IMR-90 (cell line): Measurements from ENCODE around the gene SAXO1. TPM values are rescaled to one million over a fixed set of nuclear protein-coding genes. Genes with fewer than 3 reads are reported as not detected.

ENCODE experiments used
- ATAC-seq: fragments of 200-7000 bp; cut with Tn5 transposase; 2 replicates; pipeline ENCODE4 v1.9.1; 2020; ENCODE audit warnings: low read depth, mild to moderate bottlenecking, moderate library complexity
- Bru-seq: library from RNA; stranded (reverse); fragments of 400-500 nt; gene quantifications from one replicate; lab custom pipeline; 2021; lab: Mats Ljungman, UMichigan
- BruChase-seq, 2 experiments: library from RNA; stranded (reverse); fragments of 400-500 nt; gene quantifications; one replicate each; lab custom pipeline; 2021; lab: Mats Ljungman, UMichigan
- BruUV-seq: library from RNA; stranded (reverse); fragments of 400-500 nt; replicated peaks from 2 replicates; lab custom pipeline; 2021; lab: Mats Ljungman, UMichigan
- CTCF ChIA-PET: fragments of 300-600 bp; formaldehyde crosslinking; extraction: SDS; loops from one replicate; lab custom pipeline; 2021; ENCODE audit warnings: antibody characterized with exemption; lab: Yijun Ruan, JAX
- POLR2A ChIA-PET: fragments of 300-600 bp; sonication (Branson Sonifier 250); formaldehyde crosslinking; loops from one replicate; lab custom pipeline; 2022; ENCODE audit warnings: antibody characterized with exemption; ENCODE audit not compliant: unreplicated experiment; lab: Charles Lee
- DNase-seq: peaks from one replicate; pipeline ENCODE4 v3.0.0; 2013
- H2AFZ ChIP-seq: replicated peaks from 2 replicates; pipeline ENCODE3; 2013; ENCODE audit warnings: low read length, mild to moderate bottlenecking; ENCODE audit not compliant: poor library complexity
- H2AK5ac ChIP-seq: 2 replicates; pipeline ENCODE4 v1.6.1; 2013; ENCODE audit warnings: low read depth, low read length, inconsistent platforms
- H2AK9ac ChIP-seq: replicated peaks from 2 replicates; pipeline ENCODE3; 2013; ENCODE audit warnings: mild to moderate bottlenecking, low read depth, low read length, moderate library complexity; ENCODE audit not compliant: poor library complexity
- H2BK120ac ChIP-seq: 2 replicates; pipeline ENCODE4 v1.6.1; 2013; ENCODE audit warnings: low read depth, low read length, inconsistent platforms
- H2BK15ac ChIP-seq: 3 replicates; pipeline ENCODE4 v1.6.1; 2013; ENCODE audit warnings: low read depth, low read length, inconsistent platforms
- H2BK20ac ChIP-seq: 2 replicates; pipeline ENCODE4 v1.6.1; 2013; ENCODE audit warnings: low read depth, mild to moderate bottlenecking, inconsistent platforms, low read length, moderate library complexity
- H2BK5ac ChIP-seq: 2 replicates; pipeline ENCODE4 v1.6.1; 2013; ENCODE audit warnings: mild to moderate bottlenecking, low read depth, low read length, inconsistent platforms; ENCODE audit not compliant: poor library complexity, severe bottlenecking
- H3K14ac ChIP-seq: replicated peaks from 2 replicates; pipeline ENCODE4 v1.6.1; 2013; ENCODE audit warnings: low read depth, low read length, inconsistent platforms
- H3K18ac ChIP-seq: 2 replicates; pipeline ENCODE4 v1.6.1; 2013; ENCODE audit warnings: low read depth, low read length, control low read depth
- H3K23ac ChIP-seq: 2 replicates; pipeline ENCODE4 v1.6.1; 2013; ENCODE audit warnings: low read depth, low read length, inconsistent platforms
- H3K27ac ChIP-seq: 2 replicates; pipeline ENCODE4 v1.5.1; 2013; ENCODE audit warnings: mild to moderate bottlenecking, control low read depth, low read length; ENCODE audit not compliant: insufficient read depth
- H3K27me3 ChIP-seq: 2 replicates; pipeline ENCODE4 v1.6.1; 2013; ENCODE audit warnings: low read length; ENCODE audit not compliant: control insufficient read depth, insufficient read depth
- H3K36me3 ChIP-seq: 2 replicates; pipeline ENCODE4 v1.6.1; 2013; ENCODE audit warnings: low read length, mixed read lengths; ENCODE audit not compliant: control insufficient read depth, insufficient read depth
- H3K4ac ChIP-seq: 2 replicates; pipeline ENCODE4 v1.6.1; 2013; ENCODE audit warnings: low read depth, low read length, inconsistent platforms
- H3K4me1 ChIP-seq: 2 replicates; pipeline ENCODE4 v1.6.1; 2013; ENCODE audit warnings: low read length, mixed read lengths; ENCODE audit not compliant: control insufficient read depth, insufficient read depth
- H3K4me2 ChIP-seq: 2 replicates; pipeline ENCODE4 v1.6.1; 2013; ENCODE audit warnings: low read depth, mild to moderate bottlenecking, control low read depth, low read length, moderate library complexity
- H3K4me3 ChIP-seq: 2 replicates; pipeline ENCODE4 v1.5.1; 2013; ENCODE audit warnings: low read depth, mild to moderate bottlenecking, control low read depth, low read length, moderate library complexity; ENCODE audit not compliant: insufficient read depth
- H3K56ac ChIP-seq: 2 replicates; pipeline ENCODE4 v1.6.1; 2013; ENCODE audit warnings: low read length, inconsistent platforms; ENCODE audit not compliant: insufficient read depth; ENCODE audit errors: extremely low read depth
- H3K79me1 ChIP-seq, 2 experiments: 2 replicates each; pipeline ENCODE4 v1.6.1; 2013; ENCODE audit warnings: low read length in 2 of 2, inconsistent platforms in 1 of 2, low read depth in 1 of 2
- H3K9ac ChIP-seq: 2 replicates; pipeline ENCODE4 v1.6.1; 2013; ENCODE audit warnings: low read depth, low read length, control low read depth
- H3K9me1 ChIP-seq: 2 replicates; pipeline ENCODE4 v1.6.1; 2013; ENCODE audit warnings: low read length, inconsistent platforms; ENCODE audit not compliant: insufficient read depth
- H3K9me3 ChIP-seq: 2 replicates; pipeline ENCODE4 v1.6.1; 2013; ENCODE audit warnings: low read length; ENCODE audit not compliant: control insufficient read depth, insufficient read depth
- H4K20me1 ChIP-seq: 2 replicates; pipeline ENCODE4 v1.6.1; 2013; ENCODE audit warnings: low read length, inconsistent platforms; ENCODE audit not compliant: insufficient read depth
- H4K5ac ChIP-seq: 2 replicates; pipeline ENCODE4 v1.6.1; 2013; ENCODE audit warnings: mild to moderate bottlenecking, low read depth, low read length, control low read depth
- H4K8ac ChIP-seq, 2 experiments: 2 replicates each; pipeline ENCODE4 v1.6.1; 2013; ENCODE audit warnings: low read depth in 2 of 2, low read length in 2 of 2, control low read depth in 1 of 2, inconsistent platforms in 1 of 2
- H4K91ac ChIP-seq: 2 replicates; pipeline ENCODE4 v1.6.1; 2013; ENCODE audit warnings: low read depth, low read length, inconsistent platforms; ENCODE audit not compliant: insufficient read depth
- CEBPB ChIP-seq: IDR thresholded peaks from 2 replicates; pipeline ENCODE4 v1.6.1; 2012; ENCODE audit warnings: low read depth, low read length, improper control_type of control experiment
- CHD1 ChIP-seq: IDR thresholded peaks from 2 replicates; pipeline ENCODE4 v1.6.1; 2012; ENCODE audit warnings: low read depth, low read length, improper control_type of control experiment
- ELK1 ChIP-seq: fragments of 150-350 bp; IDR thresholded peaks from 2 replicates; pipeline ENCODE4 v1.6.1; 2016; ENCODE audit warnings: low read depth, mild to moderate bottlenecking, low read length, moderate library complexity, borderline replicate concordance
- FOS ChIP-seq: fragments of 150-350 bp; IDR thresholded peaks from 2 replicates; pipeline ENCODE4 v1.6.1; 2016; ENCODE audit warnings: low read depth, low read length
- MAFK ChIP-seq: IDR thresholded peaks from 2 replicates; pipeline ENCODE4 v1.6.1; 2012; ENCODE audit warnings: low read depth, low read length, improper control_type of control experiment
- MAZ ChIP-seq: IDR thresholded peaks from 2 replicates; pipeline ENCODE4 v1.6.1; 2012; ENCODE audit warnings: low read depth, mild to moderate bottlenecking, low read length, improper control_type of control experiment, moderate library complexity, borderline replicate concordance
- MXI1 ChIP-seq: IDR thresholded peaks from 2 replicates; pipeline ENCODE4 v1.6.1; 2012; ENCODE audit warnings: low read depth, mild to moderate bottlenecking, low read length, moderate library complexity, borderline replicate concordance
- NFE2L2 ChIP-seq: fragments of 150-350 bp; IDR thresholded peaks from 2 replicates; pipeline ENCODE4 v1.6.1; 2016; ENCODE audit warnings: low read depth, mild to moderate bottlenecking, low read length
- POLR2A ChIP-seq: IDR thresholded peaks from 2 replicates; pipeline ENCODE4 v1.6.1; 2012; ENCODE audit warnings: mild to moderate bottlenecking, low read depth, low read length
- RAD21 ChIP-seq: IDR thresholded peaks from 2 replicates; pipeline ENCODE4 v1.6.1; 2012; ENCODE audit warnings: low read length, improper control_type of control experiment
- RFX5 ChIP-seq: IDR thresholded peaks from 2 replicates; pipeline ENCODE4 v1.8.0; 2012; ENCODE audit warnings: low read depth, mild to moderate bottlenecking, low read length, moderate library complexity
- WGBS, 2 experiments: methylation state at CpG; one replicate each; pipeline versions ENCODE4 v1.1.5 to v1.1.7; 2013; ENCODE audit warnings: missing lambda C conversion rate in 2 of 2; ENCODE audit not compliant: insufficient read length in 1 of 2; ENCODE audit errors: extremely low coverage in 2 of 2; 5-methylcytosine and 5-hydroxymethylcytosine counted together
- dilution Hi-C: fragments of 300-500 bp; cut with HindIII; formaldehyde crosslinking; loops from one replicate; pipeline ENCODE4 v1.14.3; 2018; ENCODE audit warnings: low sequenced_read_pairs; ENCODE audit not compliant: unreplicated experiment
- in situ Hi-C: fragments of 300-500 bp; cut with MboI; formaldehyde crosslinking; loops from 3 replicates; pipeline ENCODE4 v1.14.3; 2019; ENCODE audit warnings: low sequenced_read_pairs, inconsistent platforms, mixed read lengths
- intact Hi-C: fragments of 100-400 bp; cut with micrococcal nuclease; formaldehyde crosslinking; loops from 2 replicates; pipeline ENCODE4 v1.10.0; 2022
- long read RNA-seq: library from polyadenylated mRNA; unstranded; transcript quantifications from one replicate; pipeline ENCODE4 v2.0.0, GENCODE V29; 2021; ENCODE audit not compliant: unreplicated experiment
- polyA plus RNA-seq, 3 experiments: library from polyadenylated mRNA; depleted of rRNA; stranded (reverse); fragments of >200 nt; gene quantifications; 2 replicates each; pipeline ENCODE4 v1.2.3, GENCODE V29; 2012; ENCODE audit warnings: low replicate concordance in 1 of 3
- total RNA-seq: library from RNA; depleted of rRNA; stranded (reverse); fragments of >200 nt; gene quantifications from 2 replicates; pipeline ENCODE4 v1.2.3, GENCODE V29; 2012; rRNA removed
- TF ChIP-seq, protein P1 (sequence below): fragments of 150-350 bp; IDR thresholded peaks from 2 replicates; pipeline ENCODE4 v1.6.1; 2017; ENCODE audit warnings: mild to moderate bottlenecking, antibody characterized with exemption, low read length, low read depth

Gene SAXO1, protein sequence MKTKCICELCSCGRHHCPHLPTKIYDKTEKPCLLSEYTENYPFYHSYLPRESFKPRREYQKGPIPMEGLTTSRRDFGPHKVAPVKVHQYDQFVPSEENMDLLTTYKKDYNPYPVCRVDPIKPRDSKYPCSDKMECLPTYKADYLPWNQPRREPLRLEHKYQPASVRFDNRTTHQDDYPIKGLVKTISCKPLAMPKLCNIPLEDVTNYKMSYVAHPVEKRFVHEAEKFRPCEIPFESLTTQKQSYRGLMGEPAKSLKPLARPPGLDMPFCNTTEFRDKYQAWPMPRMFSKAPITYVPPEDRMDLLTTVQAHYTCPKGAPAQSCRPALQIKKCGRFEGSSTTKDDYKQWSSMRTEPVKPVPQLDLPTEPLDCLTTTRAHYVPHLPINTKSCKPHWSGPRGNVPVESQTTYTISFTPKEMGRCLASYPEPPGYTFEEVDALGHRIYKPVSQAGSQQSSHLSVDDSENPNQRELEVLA
- total RNA-seq, result under 0.01 TPM in 1 of 2 replicates, not detected in the other
- not detected in 2 replicates for polyA plus RNA-seq (2012; rRNA removed)
- polyA plus RNA-seq (2012; cell fraction: cytosol; rRNA removed), result not detected in 2 replicates
- polyA plus RNA-seq (2012; cell fraction: nucleus; rRNA removed; ENCODE audit: low replicate concordance), result not detected in 2 replicates
- percentile 22 among the genes with signal in this experiment for Bru-seq, nascent RNA
- BruChase-seq, experiment 1, labeled RNA remaining after a 6-hour chase, result percentile 38 among the genes with signal in this experiment
- percentile 33 among the genes with signal in this experiment for BruChase-seq, experiment 2, labeled RNA remaining after a 2-hour chase
- long read RNA-seq, result 0 reads

DNA sequence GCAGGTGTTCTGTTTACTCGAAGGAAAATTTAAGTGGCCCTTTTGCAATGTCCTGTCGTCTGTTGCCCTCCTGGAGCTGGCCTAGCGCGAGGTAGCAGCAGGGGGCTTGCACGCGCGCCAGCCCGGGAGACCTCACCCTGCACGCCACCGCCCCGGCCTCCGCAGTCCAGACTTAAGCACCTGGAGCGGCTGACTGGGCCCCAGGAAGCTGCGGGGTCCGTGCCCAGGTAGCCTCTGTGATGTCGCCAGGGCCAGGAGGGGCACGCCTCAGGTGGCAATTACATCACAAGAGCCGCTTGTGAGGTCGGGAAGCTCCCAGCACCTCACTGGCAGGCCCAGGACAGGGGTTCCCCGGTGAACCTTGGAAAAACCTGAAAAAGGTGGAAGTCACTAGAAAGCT, at the start of gene SAXO1:
SAXO1 (minus strand) TSS at position 195 of the 400 bp plus-strand sequence. CDS start 301 bp downstream, outside the sequence.
- no peak within 1 kb of the TSS for H4K91ac ChIP-seq
- H2AFZ ChIP-seq, result peak within 1 kb of the TSS; percentile 13
- in situ Hi-C loops, result loop anchor here (5.0 to 25.0 kb wide), 2 partner anchors 1221 to 1496 kb away; no protein-coding TSS in a partner anchor
- H3K14ac ChIP-seq, result no peak within 1 kb of the TSS
- no peaks in the 10 kb centered on the region for H3K9me3 ChIP-seq
- no peak within 1 kb of the TSS for H3K56ac ChIP-seq
- no TSS peak for BruUV-seq
- H3K18ac ChIP-seq, result no peak within 1 kb of the TSS
- intact Hi-C loops, result no loop called here
- H2BK5ac ChIP-seq, result no peak within 1 kb of the TSS
- H3K4me1 ChIP-seq, result no peaks in the 10 kb centered on the region
- H3K9ac ChIP-seq, result no peak within 1 kb of the TSS
- ATAC-seq, result no peak
- no peak within 1 kb of the TSS for H3K4me2 ChIP-seq
- H3K79me1 ChIP-seq, result no peaks in the 10 kb centered on the region
- ChIA-PET POLR2A (no interaction called here), CTCF (no interaction called here)
- H2AK9ac ChIP-seq, result no peak within 1 kb of the TSS
- DNase-seq, result no peak
- no peak within 1 kb of the TSS for H3K27ac ChIP-seq
- no peak within 1 kb of the TSS for H3K23ac ChIP-seq
- no peak within 1 kb of the TSS for H3K4ac ChIP-seq
- H4K8ac ChIP-seq, result no peak within 1 kb of the TSS
- dilution Hi-C loops, result no loop called here
- no peak within 1 kb of the TSS for H2AK5ac ChIP-seq
- TF ChIP-seq FOS (no peak), CHD1 (no peak), MAZ (no peak), RFX5 (no peak), MAFK (no peak), CEBPB (no peak), NFE2L2 (no peak), MXI1 (no peak), POLR2A (no peak), RAD21 (no peak), ELK1 (no peak)
- TF ChIP-seq, protein P1, sequence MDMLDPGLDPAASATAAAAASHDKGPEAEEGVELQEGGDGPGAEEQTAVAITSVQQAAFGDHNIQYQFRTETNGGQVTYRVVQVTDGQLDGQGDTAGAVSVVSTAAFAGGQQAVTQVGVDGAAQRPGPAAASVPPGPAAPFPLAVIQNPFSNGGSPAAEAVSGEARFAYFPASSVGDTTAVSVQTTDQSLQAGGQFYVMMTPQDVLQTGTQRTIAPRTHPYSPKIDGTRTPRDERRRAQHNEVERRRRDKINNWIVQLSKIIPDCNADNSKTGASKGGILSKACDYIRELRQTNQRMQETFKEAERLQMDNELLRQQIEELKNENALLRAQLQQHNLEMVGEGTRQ, result no peak
- no peaks in the 10 kb centered on the region for H3K36me3 ChIP-seq
- H3K4me3 ChIP-seq, result no peak within 1 kb of the TSS
- no peak within 1 kb of the TSS for H2BK120ac ChIP-seq
- H3K9me1 ChIP-seq, result no peaks in the 10 kb centered on the region
- H2BK20ac ChIP-seq, result no peak within 1 kb of the TSS
- H4K20me1 ChIP-seq, result no peaks in the 10 kb centered on the region
- no peak within 1 kb of the TSS for H4K5ac ChIP-seq
- WGBS, 2 experiments, result 80% methylated on average over 16 of the region's 20 CpGs; no CpG with 5 or more reads in 1 of the 2 experiments
- no peaks in the 10 kb centered on the region; the same call in none of the 2 replicates for H3K27me3 ChIP-seq
- H2BK15ac ChIP-seq, result no peak within 1 kb of the TSS
